SK-N-SH (cell line): ENCODE measurements around the gene ABCG1.

Source experiments
- CTCF ChIP-seq: fragments of 200-600 bp; sonication (generic); IDR thresholded peaks from 2 replicates; pipeline ENCODE4 v1.6.1; 2017; ENCODE audit warnings: antibody characterized with exemption, mild to moderate bottlenecking, moderate library complexity
- RAD21 ChIP-seq: IDR thresholded peaks from 2 replicates; pipeline ENCODE4 v1.6.1; 2012; ENCODE audit warnings: mild to moderate bottlenecking, low read length
- TAF1 ChIP-seq: IDR thresholded peaks from 2 replicates; pipeline ENCODE4 v1.6.1; 2012; ENCODE audit warnings: low read depth, mild to moderate bottlenecking, low read length, moderate library complexity, borderline replicate concordance
- YY1 ChIP-seq: IDR thresholded peaks from 2 replicates; pipeline ENCODE4 v1.4.0; 2012; ENCODE audit warnings: low read depth, mild to moderate bottlenecking
- TF ChIP-seq, protein P1 (sequence below): IDR thresholded peaks from 2 replicates; pipeline ENCODE4 v1.4.0; 2012; ENCODE audit warnings: low read depth

DNA sequence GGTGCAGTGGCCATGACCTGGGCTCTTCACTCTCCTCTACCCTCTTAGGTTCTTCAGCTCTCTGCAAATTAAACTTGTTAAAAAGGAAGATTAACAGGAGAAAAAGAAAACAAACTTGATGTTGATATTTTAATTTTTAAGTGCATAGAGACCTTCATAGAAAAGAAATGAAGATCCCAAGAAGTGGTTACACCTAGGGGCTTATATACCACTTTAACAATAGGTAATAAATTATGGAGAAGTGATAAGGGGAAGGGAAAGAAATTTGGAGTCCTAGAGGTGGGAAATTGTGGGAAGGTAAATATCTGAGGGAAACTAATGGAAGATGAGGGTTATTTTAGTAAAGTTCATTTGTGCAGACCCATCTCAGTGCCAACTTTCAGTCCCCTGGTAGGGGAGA, 112.7 kb downstream of the ABCG1 start:
- no peak for TF ChIP-seq YY1
- TF ChIP-seq CTCF, result no peak
- TF ChIP-seq, protein P1, sequence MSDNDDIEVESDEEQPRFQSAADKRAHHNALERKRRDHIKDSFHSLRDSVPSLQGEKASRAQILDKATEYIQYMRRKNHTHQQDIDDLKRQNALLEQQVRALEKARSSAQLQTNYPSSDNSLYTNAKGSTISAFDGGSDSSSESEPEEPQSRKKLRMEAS, result no peak
- no peak for TF ChIP-seq RAD21
- TF ChIP-seq TAF1, result no peak
